HG03571 (cell line): ENCODE data around the gene DNAL4.

Source experiments
- ATAC-seq: cut with Tn5 transposase; IDR thresholded peaks from one replicate; pipeline ENCODE4 v1.9.1; 2021; ENCODE audit not compliant: unreplicated experiment

The DNAL4 gene, protein sequence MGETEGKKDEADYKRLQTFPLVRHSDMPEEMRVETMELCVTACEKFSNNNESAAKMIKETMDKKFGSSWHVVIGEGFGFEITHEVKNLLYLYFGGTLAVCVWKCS

DNA sequence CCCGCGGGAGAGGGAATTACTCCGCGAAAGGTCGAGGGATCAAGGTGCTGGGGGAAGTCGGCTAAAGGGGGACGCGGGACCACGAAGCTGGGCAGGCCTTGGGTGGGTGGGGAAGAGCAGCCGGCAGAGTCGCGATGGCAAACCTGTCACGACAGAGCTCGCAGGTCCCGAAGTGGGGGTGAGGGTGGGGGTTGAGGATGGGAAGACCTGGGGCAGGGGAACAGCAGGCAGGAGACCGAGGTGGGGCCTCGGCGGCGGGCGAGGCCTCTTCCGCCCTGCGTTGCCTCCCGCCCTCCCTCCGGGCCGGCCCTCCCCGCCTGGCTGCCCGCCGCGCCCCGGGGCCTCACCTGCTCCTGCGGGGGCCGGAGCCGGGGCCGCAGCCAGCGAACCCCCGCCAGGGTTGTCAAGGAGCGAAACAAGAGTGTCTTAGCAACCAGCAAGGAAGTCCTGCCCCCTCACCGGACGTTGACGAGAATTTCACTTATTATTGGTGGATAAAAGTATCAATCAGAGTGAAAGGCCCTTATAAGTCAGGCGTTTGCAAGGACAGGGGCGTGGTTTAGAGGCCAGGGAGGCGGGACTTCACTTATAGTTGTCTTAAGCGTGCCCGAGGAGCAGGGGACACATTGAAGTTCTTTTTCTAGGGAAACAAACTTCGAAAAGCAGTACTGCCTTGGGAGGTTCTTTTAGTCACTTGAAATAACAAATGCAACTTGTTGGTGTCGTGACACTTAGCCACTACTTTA lies at the start of gene DNAL4:
Gene DNAL4, minus strand, starts transcription at position 423 of the 746 bp plus-strand sequence. CDS start 11,412 bp downstream, outside the sequence.
- ATAC-seq: peak; percentile 97

DNA sequence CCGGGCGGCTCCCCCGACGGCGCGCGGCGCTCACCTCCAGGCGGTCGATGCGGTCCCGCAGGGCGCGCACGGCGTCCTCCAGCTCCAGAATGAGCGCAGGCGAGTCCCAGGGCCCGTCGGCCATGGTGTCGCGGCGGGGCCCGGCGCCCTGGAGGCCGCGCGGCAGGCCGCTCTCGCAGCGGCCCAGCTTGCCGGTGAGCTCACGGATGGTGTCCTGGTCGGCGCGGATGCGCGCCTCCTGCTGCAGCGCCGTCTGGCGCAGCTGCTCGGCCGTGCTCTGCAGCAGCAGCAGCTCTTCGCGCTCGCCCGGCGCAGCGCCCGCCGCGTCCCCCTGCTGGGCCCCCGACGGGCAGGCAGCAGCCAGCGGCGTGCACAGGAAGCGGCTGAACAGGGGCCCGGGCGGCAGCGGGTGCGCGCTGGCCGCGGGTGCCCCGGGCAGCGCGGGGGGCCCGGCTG lies 49.3 kb upstream of the DNAL4 start:
- ATAC-seq: no peak

DNA sequence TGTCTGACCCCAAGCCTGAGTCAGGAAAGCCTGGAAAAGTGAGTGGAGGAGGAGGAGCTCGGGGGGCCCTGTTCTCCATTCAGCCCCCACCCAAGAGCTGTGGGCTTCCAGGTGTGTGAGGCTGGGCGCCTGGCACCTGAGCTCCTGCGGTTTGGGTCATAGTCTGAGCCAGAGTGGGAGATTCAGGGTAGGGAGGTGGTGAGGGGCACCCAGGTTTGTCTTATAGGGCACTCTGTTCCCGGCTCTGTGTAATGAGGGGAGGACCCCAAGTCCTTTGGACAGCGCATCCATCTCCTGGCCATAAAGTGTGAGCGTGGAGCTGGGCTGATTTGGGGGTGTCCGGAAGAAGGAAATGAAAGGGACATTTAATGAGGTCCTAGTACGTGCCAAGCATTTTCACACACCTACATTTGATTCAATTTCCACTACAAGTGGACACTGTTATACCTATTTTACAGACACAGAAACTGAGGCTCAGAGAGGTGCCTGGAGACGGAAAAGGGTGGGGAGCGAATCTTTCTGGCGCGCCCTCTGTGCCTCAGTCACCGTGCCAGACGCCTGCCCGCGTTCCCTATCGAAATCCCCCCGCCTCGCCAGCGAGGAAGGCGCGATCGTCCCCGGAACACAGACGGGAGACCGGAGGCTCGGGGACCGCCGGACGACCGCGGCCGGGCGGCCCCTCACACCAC lies 48.7 kb upstream of the DNAL4 start:
- ATAC-seq: no peak

DNA sequence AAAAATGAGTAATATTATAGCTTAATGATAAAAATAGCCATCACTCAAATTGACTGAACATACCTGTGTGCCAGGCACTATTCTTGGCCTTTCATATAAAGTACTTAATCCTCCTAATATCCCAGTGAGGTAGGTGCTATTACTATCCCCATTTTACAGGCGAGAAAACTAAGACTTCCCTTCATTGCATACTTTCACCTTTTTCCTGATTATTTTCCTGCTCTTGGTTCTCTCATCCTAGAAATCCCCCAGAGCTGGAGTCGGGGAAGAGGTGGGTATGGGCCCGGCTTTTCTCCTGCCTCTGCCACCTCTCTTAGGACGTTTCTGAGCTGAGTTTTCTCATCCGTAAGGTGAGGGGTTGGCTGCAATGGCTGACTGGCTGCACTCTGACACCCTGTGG lies 47.7 kb upstream of the DNAL4 start:
- ATAC-seq: no peak

DNA sequence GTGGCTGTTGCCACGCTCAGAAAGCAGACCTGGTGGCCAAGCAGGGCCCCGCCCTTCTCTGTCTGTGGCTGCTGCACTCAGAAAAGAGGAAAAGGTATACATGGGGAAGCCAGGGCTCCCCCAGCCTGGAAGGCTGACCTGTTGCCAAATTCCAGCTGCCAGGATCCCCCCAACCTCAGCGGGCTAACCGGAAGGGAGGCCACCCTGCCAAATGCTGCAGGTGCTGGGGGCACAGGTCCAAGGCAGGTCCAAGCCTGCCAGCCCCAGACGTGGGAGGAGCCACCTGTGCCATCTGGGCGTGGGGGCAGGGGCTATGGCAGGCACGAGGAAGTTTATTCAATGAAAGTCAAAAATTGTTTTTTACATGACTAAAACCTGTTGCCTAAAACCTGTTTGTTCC lies 47.3 kb upstream of the DNAL4 start:
- no peak for ATAC-seq

DNA sequence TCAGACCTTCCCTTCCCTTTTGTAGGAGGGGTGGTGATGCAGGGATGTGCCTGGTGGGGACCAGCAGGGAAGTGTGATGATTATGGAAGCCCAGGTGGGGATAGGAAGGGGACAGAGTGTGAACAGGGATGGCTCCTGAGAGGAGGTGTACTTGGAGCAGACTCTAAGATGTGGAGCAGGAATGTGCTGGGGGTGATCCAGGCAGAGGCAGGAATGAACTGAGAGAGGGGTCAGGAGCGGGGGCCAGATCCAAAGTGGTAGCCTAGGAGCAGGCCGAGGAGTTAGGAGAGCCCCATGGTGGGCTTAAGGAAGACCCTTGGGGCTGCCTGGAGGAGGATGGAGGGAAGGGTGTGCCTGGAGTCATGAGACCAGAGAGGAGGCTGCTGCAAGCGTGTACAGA lies 46.2 kb upstream of the DNAL4 start:
- no peak for ATAC-seq

DNA sequence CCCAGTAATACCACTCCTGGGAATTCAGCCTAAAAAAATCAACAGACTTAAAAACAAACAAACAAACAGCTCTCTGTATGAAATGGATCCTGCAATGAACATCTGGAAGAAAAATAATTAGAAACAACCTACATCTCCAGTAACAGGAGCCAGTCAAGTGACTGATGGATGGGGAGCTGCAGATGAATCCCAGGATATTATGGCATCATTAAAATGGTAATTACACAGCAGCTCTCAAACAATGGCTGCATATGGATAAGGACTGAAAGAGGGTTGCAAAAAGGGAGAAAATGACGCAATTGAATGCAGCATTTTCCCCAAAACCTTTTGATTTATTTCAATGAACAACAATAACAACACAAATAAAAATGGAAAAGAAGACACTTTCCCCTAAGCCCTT lies 45.7 kb upstream of the DNAL4 start:
- no peak for ATAC-seq

DNA sequence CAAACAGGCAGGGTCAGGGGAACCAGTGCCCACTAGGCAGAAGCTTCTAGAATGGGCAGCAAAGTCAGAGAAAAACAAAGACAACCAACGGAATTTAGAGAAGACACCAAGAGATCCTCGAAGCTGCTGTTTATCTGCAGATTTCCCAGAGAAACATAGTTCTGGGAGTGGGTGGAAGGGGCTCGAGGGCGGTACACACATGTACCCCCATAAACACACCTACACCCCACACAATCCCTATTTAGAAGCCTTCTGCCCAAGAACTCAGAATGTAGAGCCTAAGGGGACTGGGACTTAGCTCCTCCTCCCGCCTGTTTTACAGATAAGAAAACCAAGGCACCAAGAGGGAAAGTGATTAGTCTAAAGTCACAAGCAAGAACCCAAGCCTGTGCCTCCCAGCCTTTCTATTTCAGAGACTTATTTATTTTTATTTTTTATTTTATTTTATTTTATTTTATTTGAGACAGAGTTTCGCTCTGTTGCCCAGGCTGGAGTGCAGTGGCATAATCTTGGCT lies 43.5 kb upstream of the DNAL4 start:
- ATAC-seq: no peak

DNA sequence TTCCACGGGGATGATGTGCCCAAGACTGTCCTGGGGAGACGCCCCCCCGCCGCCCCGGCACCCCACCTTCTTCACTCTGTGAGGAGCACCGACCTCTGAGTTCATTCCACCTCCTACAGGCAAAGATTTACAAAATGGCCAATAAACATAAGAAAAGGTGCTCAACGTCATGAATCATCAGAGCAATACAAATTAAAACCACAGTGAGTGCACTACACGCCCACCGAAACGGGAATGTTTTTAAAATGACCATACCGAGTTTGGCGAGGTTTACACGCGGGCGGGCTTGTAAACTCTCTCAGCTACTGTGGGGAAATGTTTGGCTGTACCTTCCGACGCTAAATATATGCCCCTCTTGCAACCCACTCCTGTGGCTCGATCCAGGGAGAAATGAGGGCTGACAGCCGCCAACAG lies 42.0 kb upstream of the DNAL4 start:
- ATAC-seq: no peak

DNA sequence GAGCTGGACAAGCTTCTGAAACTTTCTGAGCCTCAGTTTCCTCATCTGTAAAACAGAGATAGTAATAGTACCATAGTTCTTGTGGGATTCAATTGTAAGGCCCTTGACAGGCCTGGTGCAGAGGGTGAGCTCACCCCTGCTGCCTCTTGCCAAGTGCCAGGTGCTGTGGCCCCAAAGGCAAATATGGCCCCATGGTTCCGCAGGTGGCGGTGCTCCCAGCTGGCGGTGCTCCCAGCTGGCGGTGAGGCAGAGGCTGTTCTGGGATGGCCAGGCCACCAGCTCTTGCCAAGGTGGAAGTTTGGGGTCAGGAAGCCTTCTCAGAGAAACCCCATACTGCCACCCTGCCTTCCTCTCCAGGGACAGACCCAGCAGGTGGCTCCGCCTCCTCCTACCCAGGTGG lies 41.0 kb upstream of the DNAL4 start:
- no peak for ATAC-seq

DNA sequence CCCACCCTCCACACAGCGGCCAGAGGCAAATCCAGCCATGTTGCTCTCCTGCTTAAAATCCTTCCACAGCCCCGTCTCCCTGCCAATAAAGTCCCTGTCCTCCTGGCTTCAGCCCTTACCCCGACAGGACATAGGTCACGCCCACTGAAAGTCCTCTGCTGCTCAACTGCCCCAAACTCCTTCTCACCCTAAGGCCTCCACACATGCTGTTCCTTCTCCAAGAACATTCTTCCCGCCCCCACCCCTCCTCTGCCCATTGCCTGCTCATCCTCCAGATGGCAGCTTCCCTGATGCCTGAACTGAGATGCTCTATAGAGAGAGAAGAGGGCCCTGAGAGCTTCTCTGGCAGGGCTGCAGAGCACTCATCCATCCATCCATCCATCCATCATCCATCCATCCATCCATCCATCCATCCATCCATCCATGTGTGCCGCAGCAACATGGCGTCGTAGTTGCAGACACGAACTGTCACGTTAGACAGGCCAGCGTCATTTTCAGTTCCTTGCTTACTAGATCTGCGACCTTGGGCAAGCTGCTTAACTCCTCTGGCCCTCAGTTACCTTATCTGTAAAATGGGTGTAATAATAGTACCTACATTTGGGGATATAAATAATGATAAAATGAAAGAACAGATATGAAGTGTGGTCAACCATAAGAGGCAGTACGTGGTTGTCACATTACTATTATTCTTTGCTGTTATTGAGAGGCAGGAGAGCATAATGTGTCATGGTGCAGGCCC lies 40.4 kb upstream of the DNAL4 start:
- no peak for ATAC-seq

DNA sequence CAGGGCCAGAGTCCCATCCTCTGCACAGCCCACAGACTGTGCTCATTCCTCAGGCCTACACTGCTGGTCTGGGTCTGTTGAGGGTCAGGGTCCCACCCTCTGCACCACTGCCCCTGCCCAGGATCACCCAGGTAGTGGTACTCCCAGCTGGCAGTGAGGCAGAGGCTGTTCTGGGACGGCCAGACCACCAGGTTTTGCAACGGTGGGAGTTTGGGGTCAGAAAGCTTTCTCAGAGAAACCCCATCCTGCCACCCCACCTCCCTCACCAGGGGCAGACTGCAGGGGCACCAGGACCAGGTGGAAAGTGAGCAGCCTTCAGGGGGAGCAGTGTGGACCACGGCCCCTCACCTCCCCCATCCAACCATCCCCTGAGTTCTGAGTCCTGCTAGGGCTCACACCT lies 39.1 kb upstream of the DNAL4 start:
- no peak for ATAC-seq

DNA sequence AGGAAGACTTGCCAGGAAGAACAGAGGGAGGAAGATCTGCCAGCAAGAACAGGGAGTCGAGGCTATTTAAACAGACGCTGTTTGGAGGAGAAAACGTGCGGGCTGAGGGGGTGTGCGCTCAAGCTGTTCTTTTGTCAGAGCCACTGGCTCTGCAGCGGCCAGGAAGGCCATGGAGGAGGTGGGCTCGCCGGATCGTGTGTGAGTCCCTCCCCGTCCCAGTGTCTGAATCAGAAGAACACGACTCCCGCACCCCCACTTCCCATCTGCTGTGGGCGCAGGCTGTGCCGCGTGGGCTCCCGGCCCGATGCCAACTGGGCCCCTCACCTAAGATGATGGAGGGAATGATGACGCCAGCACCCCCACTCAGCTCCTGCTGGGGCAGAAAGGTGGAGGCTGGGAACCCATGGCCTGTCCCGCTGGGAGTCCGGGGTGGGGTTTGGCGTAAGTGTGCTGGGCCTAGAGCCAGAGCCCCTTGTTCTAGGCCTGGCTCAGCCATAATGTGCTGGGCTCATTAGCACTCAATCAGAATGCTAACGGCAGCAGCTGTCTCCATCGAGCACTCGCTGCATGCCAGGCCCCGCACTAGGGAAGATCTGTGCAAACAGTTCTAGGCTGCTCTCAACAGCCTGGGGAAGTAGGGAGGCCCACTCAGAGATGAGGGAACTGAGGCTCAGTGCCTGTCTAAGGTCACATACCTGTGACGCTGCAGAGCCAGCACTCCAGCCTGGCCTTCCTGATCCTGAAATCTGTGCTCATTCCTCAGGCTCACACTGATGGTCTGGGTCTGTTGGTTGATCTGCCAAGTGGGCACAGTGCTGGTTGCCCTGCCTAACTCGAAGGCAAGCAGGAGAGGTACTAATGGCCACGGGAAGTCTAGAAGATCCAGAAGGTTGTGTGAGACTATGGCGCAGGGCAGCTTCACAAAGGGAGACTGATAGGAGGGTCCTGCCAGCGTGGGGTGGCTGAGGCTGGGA lies 38.3 kb upstream of the DNAL4 start:
- ATAC-seq: no peak

DNA sequence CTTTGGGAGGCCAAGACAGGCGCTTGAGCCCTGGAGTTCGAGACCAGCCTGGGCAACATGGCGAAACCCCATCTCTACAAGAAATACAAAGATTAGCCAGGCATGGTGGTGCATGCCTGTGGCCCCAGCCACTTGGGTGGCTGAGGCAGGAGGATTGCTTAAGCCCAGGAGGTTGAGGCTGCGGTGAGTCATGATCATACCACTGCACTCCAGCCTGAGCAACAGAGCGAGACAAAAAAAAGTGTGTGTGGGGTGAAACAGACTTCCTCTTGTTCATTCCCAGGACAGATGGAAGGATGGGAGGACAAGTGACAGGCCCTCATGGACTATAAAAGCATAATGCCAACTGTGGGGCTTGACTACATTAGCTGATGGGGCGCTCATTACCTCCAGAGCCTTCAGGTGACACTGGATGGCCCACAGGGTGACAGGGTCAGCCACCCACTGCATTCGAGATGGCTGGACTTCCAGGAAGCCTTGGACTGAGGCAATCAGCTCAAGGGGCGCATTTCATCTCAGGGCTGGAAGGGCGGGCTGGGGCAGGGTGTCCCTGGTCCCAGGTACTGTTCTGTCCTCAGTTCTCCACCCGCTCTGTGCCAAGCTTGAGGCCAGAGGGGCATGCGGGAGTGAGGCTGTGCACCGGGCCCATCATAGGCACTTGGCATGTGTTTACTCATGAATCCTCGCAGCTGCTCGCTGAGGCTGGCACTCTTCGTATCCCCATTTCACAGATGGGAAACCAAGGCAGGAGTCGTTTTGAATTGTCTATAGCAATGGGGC lies 37.4 kb upstream of the DNAL4 start:
- no peak for ATAC-seq

DNA sequence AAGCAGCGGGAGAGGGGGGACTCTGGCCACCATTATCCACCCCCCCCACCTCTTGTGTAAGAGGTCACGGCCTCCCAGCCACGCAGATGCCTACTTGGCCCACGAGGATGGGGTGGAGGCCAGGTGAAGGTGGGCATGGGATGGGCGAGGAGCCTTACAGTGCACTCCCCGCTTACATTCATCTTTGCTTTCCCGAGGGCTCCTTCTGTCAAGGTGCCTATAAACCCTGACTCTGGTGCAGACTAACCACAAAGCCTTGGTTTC lies 36.8 kb upstream of the DNAL4 start:
- no peak for ATAC-seq

DNA sequence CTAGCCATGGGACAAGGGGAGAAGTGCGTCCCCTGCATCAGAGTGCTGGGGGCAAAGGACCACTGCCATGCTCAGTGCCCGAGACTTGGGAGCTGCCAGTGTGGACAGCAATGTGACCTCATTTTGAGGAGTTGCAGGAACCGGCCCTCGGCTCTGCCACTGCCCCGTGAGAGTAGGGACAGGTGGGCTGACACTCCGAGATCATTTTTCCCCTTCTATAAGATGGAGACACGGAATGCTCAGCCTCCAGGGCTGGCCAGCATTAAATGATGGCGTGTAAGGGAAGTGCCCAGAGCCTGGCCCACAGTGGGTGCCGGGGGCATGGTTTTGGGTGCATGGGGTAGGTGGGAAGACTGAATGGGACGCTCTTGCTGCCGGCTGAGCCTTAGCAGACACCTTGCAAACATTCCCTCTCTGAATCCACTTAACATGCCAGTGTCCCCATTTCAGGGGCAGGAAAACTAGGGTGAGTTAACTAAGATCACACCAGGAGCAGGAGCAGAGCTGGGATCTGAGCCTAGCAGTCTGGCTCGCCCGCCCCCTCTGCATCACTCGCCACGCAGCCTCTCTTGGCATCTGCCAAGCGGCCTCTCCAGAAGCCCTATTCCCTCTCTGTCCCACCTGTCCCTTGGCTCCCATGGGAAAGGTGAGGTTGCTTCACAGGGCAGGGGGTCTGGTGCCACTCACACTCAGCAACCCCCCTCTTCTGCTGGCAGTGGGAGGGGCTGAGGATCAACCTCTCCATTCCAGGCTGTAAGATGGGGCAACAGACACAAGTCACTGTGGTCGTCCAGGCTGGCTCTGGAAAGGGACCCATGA lies 36.3 kb upstream of the DNAL4 start:
- ATAC-seq: no peak

DNA sequence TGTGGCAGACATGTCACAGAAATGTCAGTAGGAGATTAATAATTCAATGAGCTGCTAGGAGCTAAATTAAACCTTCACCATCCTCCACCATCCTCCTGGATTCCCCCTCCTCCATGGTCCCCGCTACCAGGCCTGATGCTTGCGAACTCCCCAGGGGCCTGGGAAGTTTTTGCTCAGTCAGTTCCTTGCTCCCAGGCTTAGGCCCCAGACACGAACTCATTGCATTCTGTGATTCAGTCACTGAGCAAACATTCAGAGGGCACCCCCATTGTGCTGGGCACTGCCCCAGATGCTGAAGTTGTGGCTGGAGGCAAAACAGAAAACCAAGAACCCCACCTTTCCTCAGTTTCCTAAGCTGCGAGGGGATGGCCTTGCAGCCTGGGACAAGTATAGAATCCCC lies 35.5 kb upstream of the DNAL4 start:
- no peak for ATAC-seq

DNA sequence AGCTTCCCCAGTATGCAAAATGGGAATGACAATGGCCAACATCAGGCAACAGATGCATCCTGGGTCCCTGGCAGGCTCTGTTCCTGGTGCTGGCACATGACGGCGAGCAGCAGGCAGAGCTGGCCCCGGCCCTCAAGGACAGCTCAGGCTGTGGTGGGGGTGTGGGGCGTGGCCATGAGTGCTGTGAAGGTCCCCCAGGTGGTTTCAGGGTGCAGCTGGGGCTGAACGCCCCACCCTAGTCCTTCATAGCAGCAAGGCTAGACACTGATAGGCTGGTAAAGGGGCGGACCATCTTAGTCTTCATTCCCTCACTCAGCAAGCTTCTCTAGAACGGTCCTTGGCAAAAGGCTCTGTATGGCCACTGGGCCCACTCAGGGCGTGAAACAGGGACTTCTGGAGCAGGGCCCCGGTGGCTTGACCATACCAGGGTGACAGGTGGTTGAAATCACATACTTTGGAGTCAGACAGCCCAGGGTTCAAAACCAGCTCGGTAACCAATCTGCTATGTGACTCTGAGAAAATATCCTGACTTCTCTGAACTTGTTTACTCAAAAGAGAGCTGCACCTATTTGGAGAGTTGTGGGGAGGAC lies 34.8 kb upstream of the DNAL4 start:
- no peak for ATAC-seq

DNA sequence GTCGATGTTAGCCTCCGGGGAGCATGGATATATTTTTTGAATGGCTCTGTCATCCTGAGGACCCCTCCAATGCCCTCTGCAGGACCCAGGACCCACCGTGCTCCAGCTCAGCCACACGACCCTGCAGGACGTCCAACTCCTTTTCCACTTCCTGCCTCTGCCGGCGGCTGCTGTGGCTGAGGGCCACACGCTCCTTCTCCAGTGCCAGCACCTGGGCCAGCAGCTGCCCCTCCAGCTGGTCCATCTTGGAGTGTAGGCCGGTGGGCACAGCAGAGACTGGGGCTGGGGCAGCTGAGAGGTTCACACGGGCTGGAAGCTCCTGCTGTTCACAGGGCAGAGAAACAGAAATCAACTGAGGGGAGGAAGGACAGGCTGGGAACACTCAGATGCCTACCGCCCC lies 34.2 kb upstream of the DNAL4 start:
- no peak for ATAC-seq
